GM21619 (cell line): Measurements from ENCODE around the gene ACTG2.

Experiments used
- ATAC-seq: cut with Tn5 transposase; IDR thresholded peaks from one replicate; pipeline ENCODE4 v1.9.1; 2021; ENCODE audit not compliant: unreplicated experiment

Gene ACTG2

DNA sequence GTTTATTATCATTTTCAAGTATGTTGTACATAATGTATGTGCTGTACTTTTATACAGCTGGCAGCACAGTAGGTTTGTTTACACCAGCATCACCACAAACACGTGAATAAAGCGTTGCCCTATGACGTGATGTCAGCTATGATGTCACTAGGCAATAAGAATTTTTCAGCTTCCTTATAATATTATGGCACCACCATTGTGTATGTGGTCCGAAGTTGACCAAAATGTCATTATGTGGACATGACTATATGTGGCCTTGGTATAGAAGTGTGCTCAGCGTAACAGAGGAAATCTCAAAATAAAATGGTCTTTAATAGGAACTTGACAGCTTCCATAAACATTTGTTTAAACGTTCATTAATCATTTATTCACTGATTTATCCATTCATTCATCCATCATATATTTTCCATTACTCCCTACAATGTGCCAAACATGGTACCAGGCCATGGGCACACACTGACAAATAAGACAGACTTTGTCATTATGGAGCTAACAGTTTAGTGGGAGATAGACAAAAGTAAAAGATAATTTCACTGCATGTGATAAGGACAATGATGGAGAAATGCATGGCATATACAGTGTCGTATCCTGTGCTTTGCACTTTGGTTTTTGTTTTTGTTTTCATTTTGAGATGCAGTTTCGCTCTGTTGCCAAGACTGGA is 18.9 kb downstream of the ACTG2 start:
- ATAC-seq = no peak

DNA sequence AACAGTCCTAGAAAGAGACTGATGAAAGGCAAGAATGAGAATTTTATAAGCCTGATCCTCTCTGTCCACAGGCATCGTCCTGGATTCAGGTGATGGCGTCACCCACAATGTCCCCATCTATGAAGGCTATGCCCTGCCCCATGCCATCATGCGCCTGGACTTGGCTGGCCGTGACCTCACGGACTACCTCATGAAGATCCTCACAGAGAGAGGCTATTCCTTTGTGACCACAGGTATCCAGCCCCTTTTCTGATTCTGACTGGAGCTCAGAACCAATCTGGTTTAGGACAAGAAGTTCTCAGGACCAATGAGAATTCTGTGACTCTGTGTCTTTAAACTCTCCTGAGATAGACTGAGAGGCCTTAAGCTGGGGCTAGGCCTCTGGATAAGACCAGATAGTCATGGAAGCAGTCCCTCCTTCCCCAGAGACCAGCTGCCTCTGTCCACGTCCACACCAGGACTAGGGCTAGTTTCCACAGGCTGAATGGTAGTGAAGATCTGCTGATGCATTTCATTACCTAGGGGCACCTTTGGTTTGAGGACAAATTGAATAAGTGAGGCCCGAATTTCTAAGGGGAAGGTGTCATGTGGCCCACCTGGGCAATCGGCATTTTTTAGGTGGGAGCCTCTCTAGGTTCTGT is 20.7 kb downstream of the ACTG2 start:
- ATAC-seq = no peak

GRCh38 chr2:73914667-73915066 is 21.9 kb downstream of the ACTG2 start:
- ATAC-seq = no peak

DNA sequence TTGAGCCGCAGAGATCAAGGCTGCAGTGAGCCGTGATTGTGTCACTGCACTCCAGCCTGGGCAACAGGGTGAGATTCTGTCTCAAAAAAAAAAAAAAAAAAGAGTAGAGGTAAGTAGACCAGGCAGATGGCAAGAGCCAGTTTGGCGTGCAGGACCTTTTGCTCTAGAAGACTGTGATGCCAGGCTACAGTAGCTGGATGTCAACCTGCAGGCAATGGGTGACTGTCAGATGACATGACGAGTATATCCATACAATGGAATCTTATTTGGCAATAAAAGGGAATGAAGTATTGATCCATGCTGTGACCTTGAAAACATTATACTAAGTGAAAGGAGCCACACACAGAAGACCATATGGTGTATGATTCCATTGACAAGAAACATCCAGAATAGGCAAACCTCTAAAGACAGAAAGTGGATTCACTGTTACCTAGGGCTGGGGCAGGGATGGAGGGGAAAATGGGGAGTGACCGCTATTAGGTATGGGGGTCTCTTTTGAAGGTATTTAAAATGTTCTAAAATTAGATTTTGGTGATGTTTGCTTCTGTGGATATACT is 22.7 kb downstream of the ACTG2 start:
- ATAC-seq = no peak

DNA sequence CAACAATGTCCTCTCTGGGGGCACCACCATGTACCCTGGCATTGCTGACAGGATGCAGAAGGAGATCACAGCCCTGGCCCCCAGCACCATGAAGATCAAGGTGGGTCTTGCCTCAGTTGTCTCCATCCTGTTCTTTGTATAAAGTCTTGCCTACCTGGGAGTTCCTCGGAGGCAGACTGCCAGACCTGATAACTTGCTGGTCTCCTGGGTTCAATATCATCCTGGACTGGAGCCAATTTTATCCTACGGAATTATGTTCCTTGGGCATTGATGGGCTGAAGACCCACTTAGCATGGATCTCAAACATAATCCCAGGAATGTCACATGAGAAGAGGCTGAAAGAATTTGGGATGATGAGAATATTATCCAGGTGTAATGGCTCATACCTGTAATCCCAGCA is 23.9 kb downstream of the ACTG2 start:
- no peak for ATAC-seq

DNA sequence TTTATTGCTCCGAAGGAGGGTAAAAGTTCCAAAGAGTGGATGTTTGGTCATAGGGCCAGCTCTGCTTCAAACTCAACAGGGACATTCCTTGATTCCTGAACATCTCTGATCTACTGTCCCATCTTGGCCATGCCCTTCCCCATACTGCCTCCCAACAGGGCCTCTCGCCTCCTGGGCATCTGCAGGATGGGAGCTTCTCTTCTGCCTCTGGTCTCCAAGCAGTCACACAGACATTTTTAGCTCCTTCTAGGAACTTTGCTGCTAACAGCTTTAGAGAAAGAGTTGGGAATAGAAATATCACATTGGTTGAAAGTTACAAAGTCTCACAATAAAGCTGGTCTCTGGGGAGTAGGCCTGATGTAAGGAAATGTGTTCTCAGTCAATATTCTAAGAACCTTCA is 24.5 kb downstream of the ACTG2 start:
- ATAC-seq = no peak

DNA sequence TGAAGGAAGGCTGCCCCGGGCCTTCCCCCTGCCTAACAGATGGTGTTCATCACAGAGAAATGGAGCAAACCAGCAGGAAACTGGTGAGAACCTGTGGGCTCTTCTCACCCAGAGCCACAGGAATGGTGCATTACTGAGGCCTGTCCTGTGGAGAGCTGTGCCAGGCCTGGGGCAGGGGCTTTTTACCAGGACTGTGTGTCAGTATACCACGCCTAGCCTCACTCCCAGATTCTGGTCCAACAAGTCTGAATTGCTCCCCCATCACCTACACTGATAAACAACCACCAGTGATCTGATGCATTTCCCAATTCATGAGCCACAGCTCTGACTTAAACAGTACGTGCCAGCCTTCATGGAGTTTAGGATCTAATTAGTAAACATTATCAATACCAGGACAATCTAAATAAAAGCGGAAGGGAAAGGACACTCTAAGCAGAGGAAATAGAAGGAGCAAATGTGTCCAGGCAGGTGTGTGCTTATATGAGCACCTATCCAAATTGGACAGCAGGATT is 24.9 kb downstream of the ACTG2 start:
- ATAC-seq = no peak

DNA sequence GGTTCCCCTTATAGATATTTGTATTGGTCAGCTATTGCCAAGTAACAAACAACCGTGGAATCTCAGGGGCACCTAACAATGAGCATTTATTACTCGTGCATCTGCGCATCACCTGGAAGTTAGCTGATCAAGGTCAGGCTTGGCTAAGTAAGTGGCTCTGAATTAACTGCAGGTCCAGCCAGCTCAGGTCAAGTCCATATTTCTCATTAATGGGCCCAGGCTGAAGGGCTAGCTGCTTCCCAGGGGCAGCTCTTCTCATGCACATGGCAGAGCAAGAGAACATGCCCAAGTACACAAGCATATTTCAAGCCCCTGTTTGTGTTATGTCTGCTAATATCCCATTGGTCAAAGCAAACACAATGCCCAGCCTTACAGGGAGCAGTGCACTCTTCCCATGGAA is 26.0 kb downstream of the ACTG2 start:
- ATAC-seq = no peak

GRCh38 chr2:73919596-73920228 is 26.9 kb downstream of the ACTG2 start:
- ATAC-seq = no peak

GRCh38 chr2:73920577-73921545 is 28.1 kb downstream of the ACTG2 start:
- no peak for ATAC-seq

GRCh38 chr2:73921581-73921980 is 28.8 kb downstream of the ACTG2 start:
- no peak for ATAC-seq

GRCh38 chr2:73922681-73923080 is 29.9 kb downstream of the ACTG2 start:
- ATAC-seq = no peak

- no peak for ATAC-seq
Measured at GRCh38 chr2:73925033-73925704, 32.4 kb downstream of the ACTG2 start.

DNA sequence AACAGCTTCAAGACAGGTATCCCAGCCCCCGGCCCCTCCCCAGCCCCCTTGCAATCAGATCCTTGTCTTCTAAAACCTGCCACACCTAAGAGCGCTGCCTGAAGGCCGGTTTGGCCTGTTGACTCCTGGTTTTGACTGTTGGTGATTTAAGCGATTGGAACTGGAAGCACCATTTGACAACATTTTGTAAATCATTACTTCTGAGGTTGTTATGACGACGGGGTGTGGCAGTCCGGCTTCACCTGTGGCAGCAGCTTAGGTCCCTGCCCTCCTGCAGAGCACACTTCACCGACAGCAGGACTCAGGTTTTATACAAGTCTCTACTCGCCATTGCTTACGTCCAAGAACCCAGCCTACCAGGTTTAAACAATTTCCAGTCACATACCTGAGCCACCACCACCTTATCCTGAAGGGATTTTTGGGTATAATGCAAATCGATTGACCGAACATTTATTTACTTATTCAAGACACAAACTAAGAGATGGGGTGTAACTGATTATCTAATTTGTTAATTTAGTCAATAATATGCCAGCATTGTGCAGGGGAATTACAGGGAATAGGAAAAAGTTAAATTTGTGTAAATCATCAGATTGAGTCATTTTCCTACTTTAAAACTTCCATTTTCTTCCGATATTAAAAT is 33.2 kb downstream of the ACTG2 start:
- no peak for ATAC-seq

- peak; percentile 99 for ATAC-seq
Measured at GRCh38 chr2:73926493-73927327, 33.9 kb downstream of the ACTG2 start, which contains the start of gene DGUOK. Gene DGUOK (plus strand): TSS chr2:73926880. CDS start chr2:73926911, 31 bp downstream.

- no peak for ATAC-seq
Measured at GRCh38 chr2:73927344-73927743, 34.5 kb downstream of the ACTG2 start.

DNA sequence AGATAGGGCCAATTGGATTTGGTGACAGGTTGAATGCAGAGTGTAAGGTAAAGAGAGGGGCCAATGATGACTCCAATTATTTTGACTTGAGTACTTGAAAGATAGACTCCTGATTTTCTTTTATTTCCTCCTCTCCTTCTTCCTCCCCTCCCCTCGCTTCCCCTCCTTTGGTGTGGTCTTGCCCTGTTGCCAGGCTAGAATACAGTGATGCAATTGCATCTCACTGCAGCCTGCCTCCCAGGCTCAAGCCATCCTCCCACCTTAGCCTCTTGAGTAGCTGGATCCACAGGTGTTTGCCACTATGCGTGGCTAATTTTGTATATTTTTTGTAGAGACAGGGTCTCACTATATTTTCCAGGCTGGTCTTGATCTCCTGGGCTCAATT is 36.1 kb downstream of the ACTG2 start:
- no peak for ATAC-seq

- ATAC-seq = no peak
Measured at GRCh38 chr2:73930386-73930785, 37.6 kb downstream of the ACTG2 start.
